ENCODE results near the gene NCOA3.
A peak's percentile ranks its signal among the peaks of the same experiment; 100 is the strongest.

NCOA3 gene

DNA sequence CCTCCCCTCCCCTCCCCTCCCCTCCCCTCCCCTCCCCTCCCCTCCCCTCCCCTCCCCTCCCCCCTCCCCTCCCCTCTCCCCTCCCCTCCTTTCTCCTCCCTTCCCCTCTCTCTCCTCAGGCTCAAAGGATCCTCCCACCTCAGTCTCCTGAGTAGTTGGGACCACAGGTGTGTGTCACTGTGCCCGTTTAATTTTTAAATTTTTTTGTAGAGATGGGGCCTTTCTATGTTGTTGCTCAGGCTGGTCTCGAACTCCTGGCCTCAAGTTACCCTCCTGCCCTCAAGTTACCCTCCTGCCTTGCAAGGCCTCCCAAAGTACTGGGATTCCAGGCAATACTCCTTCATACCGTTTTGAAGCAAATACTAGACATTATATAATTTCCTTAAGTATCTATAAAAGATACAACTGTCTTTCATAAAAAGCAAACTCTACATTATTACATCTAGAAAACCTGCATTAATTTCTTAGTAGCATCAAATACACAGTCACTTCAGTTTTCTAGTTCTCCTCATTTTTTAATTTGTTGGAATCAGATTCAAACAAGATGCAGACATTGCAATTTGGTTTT is 39.8 kb downstream of the NCOA3 start:
- peaks cover 98% of the 10 kb centered on the region for H3K79me2 ChIP-seq (ENCODE audit: insufficient read depth, low read length)
- H3K4me2 ChIP-seq (ENCODE audit: low read length) = no peak overlapping the region
- no peak for TF ChIP-seq EZH2 (IDR thresholded peaks at IDR 0.05; ENCODE audit: borderline replicate concordance, low read length)
- TF ChIP-seq, protein P1, sequence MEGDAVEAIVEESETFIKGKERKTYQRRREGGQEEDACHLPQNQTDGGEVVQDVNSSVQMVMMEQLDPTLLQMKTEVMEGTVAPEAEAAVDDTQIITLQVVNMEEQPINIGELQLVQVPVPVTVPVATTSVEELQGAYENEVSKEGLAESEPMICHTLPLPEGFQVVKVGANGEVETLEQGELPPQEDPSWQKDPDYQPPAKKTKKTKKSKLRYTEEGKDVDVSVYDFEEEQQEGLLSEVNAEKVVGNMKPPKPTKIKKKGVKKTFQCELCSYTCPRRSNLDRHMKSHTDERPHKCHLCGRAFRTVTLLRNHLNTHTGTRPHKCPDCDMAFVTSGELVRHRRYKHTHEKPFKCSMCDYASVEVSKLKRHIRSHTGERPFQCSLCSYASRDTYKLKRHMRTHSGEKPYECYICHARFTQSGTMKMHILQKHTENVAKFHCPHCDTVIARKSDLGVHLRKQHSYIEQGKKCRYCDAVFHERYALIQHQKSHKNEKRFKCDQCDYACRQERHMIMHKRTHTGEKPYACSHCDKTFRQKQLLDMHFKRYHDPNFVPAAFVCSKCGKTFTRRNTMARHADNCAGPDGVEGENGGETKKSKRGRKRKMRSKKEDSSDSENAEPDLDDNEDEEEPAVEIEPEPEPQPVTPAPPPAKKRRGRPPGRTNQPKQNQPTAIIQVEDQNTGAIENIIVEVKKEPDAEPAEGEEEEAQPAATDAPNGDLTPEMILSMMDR (IDR thresholded peaks at IDR 0.05; ENCODE audit: low read length) = no peak
- H3K9me2 ChIP-seq (ENCODE audit: low read depth, low read length) = no peaks in the 10 kb centered on the region
- H3K9ac ChIP-seq (ENCODE audit: low read length) = no peak overlapping the region
- no peak overlapping the region for H3K4me3 ChIP-seq (ENCODE audit: low read depth, low read length, poor library complexity, severe bottlenecking)
- H3K4me1 ChIP-seq (ENCODE audit: insufficient read depth, low read length, severe bottlenecking) = peaks cover 96% of the 10 kb centered on the region
- H3K9me3 ChIP-seq (ENCODE audit: low read length) = no peaks in the 10 kb centered on the region
- H3F3A ChIP-seq (ENCODE audit: insufficient read depth, low read length) = 0 out of 2 replicates have a peak, but pooled peaks cover 5% of the 10 kb centered on the region
- H3K36me3 ChIP-seq (ENCODE audit: insufficient read depth, low read length) = peaks cover 54% of the 10 kb centered on the region; the same call in 1 of the 2 replicates
- H4K20me1 ChIP-seq (ENCODE audit: insufficient read depth, low read length) = peaks cover 5% of the 10 kb centered on the region; the same call in 1 of the 2 replicates
- no peak overlapping the region for H3K27ac ChIP-seq (ENCODE audit: low read depth, low read length, poor library complexity, severe bottlenecking)
- no peak overlapping the region for H2AFZ ChIP-seq (ENCODE audit: low read length)
- H3K27me3 ChIP-seq (ENCODE audit: insufficient read depth, low read length) = no peaks in the 10 kb centered on the region

DNA sequence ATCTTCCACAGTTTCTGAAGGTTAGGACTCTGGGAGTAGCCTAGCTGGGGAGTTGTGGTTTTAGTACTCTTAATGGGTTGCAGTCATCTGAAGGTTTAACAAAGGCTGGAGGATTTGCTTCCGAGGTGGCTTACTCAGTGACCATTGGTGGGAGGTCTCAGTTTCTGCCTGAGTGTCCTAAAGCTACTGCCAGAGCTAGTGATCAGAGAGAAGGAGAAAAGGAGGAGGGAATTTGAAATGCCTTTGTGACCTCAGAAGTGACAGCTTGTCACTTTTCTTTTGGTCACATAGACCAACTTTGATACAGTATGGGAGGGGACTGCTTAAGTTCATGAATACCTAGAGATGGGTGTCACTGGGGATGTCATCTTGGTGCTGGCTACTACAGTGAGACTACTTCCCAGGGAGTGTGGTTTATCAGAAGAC is 41.3 kb downstream of the NCOA3 start:
- no peak overlapping the region for H3K4me2 ChIP-seq (ENCODE audit: low read length)
- no peak overlapping the region for H3K4me3 ChIP-seq (ENCODE audit: low read depth, low read length, poor library complexity, severe bottlenecking)
- peaks cover 58% of the 10 kb centered on the region; the same call in 1 of the 2 replicates for H3K36me3 ChIP-seq (ENCODE audit: insufficient read depth, low read length)
- H3K9me2 ChIP-seq (ENCODE audit: low read depth, low read length) = no peaks in the 10 kb centered on the region
- no peak overlapping the region for H2AFZ ChIP-seq (ENCODE audit: low read length)
- H4K20me1 ChIP-seq (ENCODE audit: insufficient read depth, low read length) = peaks cover 5% of the 10 kb centered on the region; the same call in 1 of the 2 replicates
- no peaks in the 10 kb centered on the region for H3K27me3 ChIP-seq (ENCODE audit: insufficient read depth, low read length)
- peak overlapping the region; percentile 41 for H3K27ac ChIP-seq (ENCODE audit: low read depth, low read length, poor library complexity, severe bottlenecking)
- H3K9ac ChIP-seq (ENCODE audit: low read length) = no peak overlapping the region
- H3K9me3 ChIP-seq (ENCODE audit: low read length) = no peaks in the 10 kb centered on the region
- H3K79me2 ChIP-seq (ENCODE audit: insufficient read depth, low read length) = peaks cover 96% of the 10 kb centered on the region
- TF ChIP-seq EZH2 (IDR thresholded peaks at IDR 0.05; ENCODE audit: borderline replicate concordance, low read length) = no peak
- TF ChIP-seq, protein P1 (IDR thresholded peaks at IDR 0.05; ENCODE audit: low read length) = no peak
- H3K4me1 ChIP-seq (ENCODE audit: insufficient read depth, low read length, severe bottlenecking) = peaks cover 85% of the 10 kb centered on the region
- H3F3A ChIP-seq (ENCODE audit: insufficient read depth, low read length) = 0 out of 2 replicates have a peak, but pooled peaks cover 5% of the 10 kb centered on the region

DNA sequence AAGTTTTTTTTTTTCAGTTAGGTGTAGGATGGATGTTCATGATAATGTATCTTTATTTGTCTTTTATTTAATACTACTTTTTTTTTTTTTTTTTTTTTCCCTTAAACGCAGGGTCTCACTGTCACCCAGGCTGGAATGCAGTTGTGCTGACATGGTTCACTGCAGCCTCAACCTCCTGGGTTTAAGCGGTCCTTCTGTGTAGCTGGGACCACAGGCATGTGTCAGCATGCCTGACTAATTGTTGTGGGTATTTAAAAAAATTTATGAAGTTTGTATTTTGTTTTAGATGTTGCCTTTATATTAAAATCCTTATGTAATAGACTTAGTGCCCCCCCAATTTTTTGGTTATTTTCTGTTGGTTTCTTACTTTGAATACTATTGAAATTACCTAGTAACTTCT is 42.6 kb downstream of the NCOA3 start:
- Histone ChIP-seq H3K9me2 (ENCODE audit: low read depth, low read length) (no peaks in the 10 kb centered on the region), H3K27me3 (ENCODE audit: insufficient read depth, low read length) (no peaks in the 10 kb centered on the region), H3K4me1 (ENCODE audit: insufficient read depth, low read length, severe bottlenecking) (peaks cover 77% of the 10 kb centered on the region), H4K20me1 (ENCODE audit: insufficient read depth, low read length) (peaks cover 5% of the 10 kb centered on the region; the same call in 1 of the 2 replicates), H3K4me2 (ENCODE audit: low read length) (no peak overlapping the region), H2AFZ (ENCODE audit: low read length) (no peak overlapping the region), H3K9me3 (ENCODE audit: low read length) (no peaks in the 10 kb centered on the region), H3F3A (ENCODE audit: insufficient read depth, low read length) (0 out of 2 replicates have a peak, but pooled peaks cover 5% of the 10 kb centered on the region), H3K9ac (ENCODE audit: low read length) (no peak overlapping the region), H3K36me3 (ENCODE audit: insufficient read depth, low read length) (peaks cover 50% of the 10 kb centered on the region), H3K4me3 (ENCODE audit: low read depth, low read length, poor library complexity, severe bottlenecking) (no peak overlapping the region), H3K79me2 (ENCODE audit: insufficient read depth, low read length) (peaks cover 96% of the 10 kb centered on the region), H3K27ac (ENCODE audit: low read depth, low read length, poor library complexity, severe bottlenecking) (no peak overlapping the region)
- TF ChIP-seq EZH2 (IDR thresholded peaks at IDR 0.05; ENCODE audit: borderline replicate concordance, low read length) = no peak
- TF ChIP-seq, protein P1 (IDR thresholded peaks at IDR 0.05; ENCODE audit: low read length) = no peak

Data from OCI-LY1 (cell line).